OCI-LY1 (cell line): ENCODE results near the gene MDGA2.

ENCODE experiments used
- EZH2 ChIP-seq: fragments of 200-600 bp; sonication (generic), shearing (Covaris generic); IDR thresholded peaks from 2 replicates; pipeline ENCODE4 v1.8.0; 2017; ENCODE audit warnings: borderline replicate concordance, mixed run types, mild to moderate bottlenecking, antibody characterized with exemption, low read length, moderate library complexity, mixed read lengths
- TF ChIP-seq, protein P1 (sequence below): fragments of 200-600 bp; sonication (generic), shearing (Covaris generic); IDR thresholded peaks from 2 replicates; pipeline ENCODE4 v1.5.1; 2017; ENCODE audit warnings: mild to moderate bottlenecking, antibody characterized with exemption, low read length, moderate library complexity, mixed read lengths

GRCh38 chr14:47040550-47040949 lies 634.9 kb downstream of the MDGA2 start:
- TF ChIP-seq, protein P1, sequence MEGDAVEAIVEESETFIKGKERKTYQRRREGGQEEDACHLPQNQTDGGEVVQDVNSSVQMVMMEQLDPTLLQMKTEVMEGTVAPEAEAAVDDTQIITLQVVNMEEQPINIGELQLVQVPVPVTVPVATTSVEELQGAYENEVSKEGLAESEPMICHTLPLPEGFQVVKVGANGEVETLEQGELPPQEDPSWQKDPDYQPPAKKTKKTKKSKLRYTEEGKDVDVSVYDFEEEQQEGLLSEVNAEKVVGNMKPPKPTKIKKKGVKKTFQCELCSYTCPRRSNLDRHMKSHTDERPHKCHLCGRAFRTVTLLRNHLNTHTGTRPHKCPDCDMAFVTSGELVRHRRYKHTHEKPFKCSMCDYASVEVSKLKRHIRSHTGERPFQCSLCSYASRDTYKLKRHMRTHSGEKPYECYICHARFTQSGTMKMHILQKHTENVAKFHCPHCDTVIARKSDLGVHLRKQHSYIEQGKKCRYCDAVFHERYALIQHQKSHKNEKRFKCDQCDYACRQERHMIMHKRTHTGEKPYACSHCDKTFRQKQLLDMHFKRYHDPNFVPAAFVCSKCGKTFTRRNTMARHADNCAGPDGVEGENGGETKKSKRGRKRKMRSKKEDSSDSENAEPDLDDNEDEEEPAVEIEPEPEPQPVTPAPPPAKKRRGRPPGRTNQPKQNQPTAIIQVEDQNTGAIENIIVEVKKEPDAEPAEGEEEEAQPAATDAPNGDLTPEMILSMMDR: peak; percentile 12; the same call in 1 of the 2 replicates
- no peak for TF ChIP-seq EZH2
